Neural cell (in vitro differentiated cells): ENCODE measurements around the gene PACS1.

Experiments used
- EP300 ChIP-seq: fragments of 450-650 bp; conservative IDR thresholded peaks from 2 replicates; pipeline ENCODE4 v1.6.1; 2014; ENCODE audit warnings: antibody characterized with exemption, mild to moderate bottlenecking, moderate library complexity; ENCODE audit not compliant: poor library complexity, severe bottlenecking
- EZH2 ChIP-seq: fragments of 200-600, 300-800 bp; shearing (Covaris generic), sonication (generic); IDR thresholded peaks from 2 replicates; pipeline ENCODE4 v1.6.1; 2014; ENCODE audit warnings: antibody characterized with exemption, low read length, borderline replicate concordance, mild to moderate bottlenecking; ENCODE audit not compliant: insufficient read depth, poor library complexity, severe bottlenecking
- RAD21 ChIP-seq: fragments of 450-650 bp; conservative IDR thresholded peaks from 2 replicates; pipeline ENCODE4 v1.6.1; 2014; ENCODE audit warnings: antibody characterized with exemption, mild to moderate bottlenecking, moderate library complexity
- TF ChIP-seq, protein P1 (sequence below): fragments of 450-650 bp; IDR thresholded peaks from 2 replicates; pipeline ENCODE4 v1.5.1; 2014; ENCODE audit warnings: antibody characterized with exemption, mild to moderate bottlenecking, moderate library complexity; ENCODE audit not compliant: poor library complexity, severe bottlenecking

- TF ChIP-seq RAD21 (no peak), EZH2 (no peak), EP300 (no peak)
- TF ChIP-seq, protein P1, sequence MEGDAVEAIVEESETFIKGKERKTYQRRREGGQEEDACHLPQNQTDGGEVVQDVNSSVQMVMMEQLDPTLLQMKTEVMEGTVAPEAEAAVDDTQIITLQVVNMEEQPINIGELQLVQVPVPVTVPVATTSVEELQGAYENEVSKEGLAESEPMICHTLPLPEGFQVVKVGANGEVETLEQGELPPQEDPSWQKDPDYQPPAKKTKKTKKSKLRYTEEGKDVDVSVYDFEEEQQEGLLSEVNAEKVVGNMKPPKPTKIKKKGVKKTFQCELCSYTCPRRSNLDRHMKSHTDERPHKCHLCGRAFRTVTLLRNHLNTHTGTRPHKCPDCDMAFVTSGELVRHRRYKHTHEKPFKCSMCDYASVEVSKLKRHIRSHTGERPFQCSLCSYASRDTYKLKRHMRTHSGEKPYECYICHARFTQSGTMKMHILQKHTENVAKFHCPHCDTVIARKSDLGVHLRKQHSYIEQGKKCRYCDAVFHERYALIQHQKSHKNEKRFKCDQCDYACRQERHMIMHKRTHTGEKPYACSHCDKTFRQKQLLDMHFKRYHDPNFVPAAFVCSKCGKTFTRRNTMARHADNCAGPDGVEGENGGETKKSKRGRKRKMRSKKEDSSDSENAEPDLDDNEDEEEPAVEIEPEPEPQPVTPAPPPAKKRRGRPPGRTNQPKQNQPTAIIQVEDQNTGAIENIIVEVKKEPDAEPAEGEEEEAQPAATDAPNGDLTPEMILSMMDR, result no peak
Measured at GRCh38 chr11:66238786-66239413, 168.8 kb downstream of the PACS1 start.
